Caco-2 (cell line): ENCODE data around the gene COX6B2. TPM values are rescaled to one million over a fixed set of nuclear protein-coding genes. Genes with fewer than 3 reads are reported as not detected.

Experiments used
- BruUV-seq: library from RNA; stranded (reverse); fragments of 400-500 nt; replicated peaks from 2 replicates; lab custom pipeline; 2021; lab: Mats Ljungman, UMichigan
- CTCF ChIA-PET: fragments of 300-600 bp; sonication (Branson Sonifier 250); formaldehyde crosslinking; loops from one replicate; lab custom pipeline; 2022; ENCODE audit warnings: antibody characterized with exemption; lab: Charles Lee
- POLR2A ChIA-PET: fragments of 300-600 bp; sonication (Branson Sonifier 250); formaldehyde crosslinking; loops from one replicate; lab custom pipeline; 2022; ENCODE audit warnings: antibody characterized with exemption; lab: Charles Lee
- DNase-seq, 2 experiments: peaks; one replicate each; pipeline versions ENCODE4 v3.0.0 to v3.0.0-alpha.2; 2020 to 2022
- H3K27me3 ChIP-seq: replicated peaks from 2 replicates; pipeline ENCODE4 v1.6.0; 2011; ENCODE audit warnings: low read length; ENCODE audit not compliant: control insufficient read depth, insufficient read depth
- H3K36me3 ChIP-seq: 2 replicates; pipeline ENCODE4 v1.5.1; 2011; ENCODE audit warnings: low read length; ENCODE audit not compliant: control insufficient read depth, insufficient read depth
- H3K4me1 ChIP-seq: fragments of 250-450 bp; sonication (Bioruptor Pico); 2 replicates; pipeline ENCODE4 v1.5.1; 2020; ENCODE audit warnings: mild to moderate bottlenecking
- H3K4me3 ChIP-seq: 2 replicates; pipeline ENCODE4 v1.5.1; 2011; ENCODE audit warnings: low read depth, mild to moderate bottlenecking, control low read depth, low read length
- H3K9me3 ChIP-seq: fragments of 250-450 bp; sonication (Bioruptor Pico); 2 replicates; pipeline ENCODE4 v1.5.1; 2020; ENCODE audit warnings: mild to moderate bottlenecking, moderate library complexity
- H3K27ac Mint-ChIP-seq: one replicate; pipeline ENCODE4 v1.8.0; 2022; ENCODE audit warnings: mixed read lengths; ENCODE audit not compliant: unreplicated experiment
- H3K27me3 Mint-ChIP-seq: one replicate; pipeline ENCODE4 v1.8.0; 2022; ENCODE audit warnings: mixed read lengths; ENCODE audit not compliant: insufficient read depth, unreplicated experiment
- H3K36me3 Mint-ChIP-seq: one replicate; pipeline ENCODE4 v1.8.0; 2022; ENCODE audit warnings: mild to moderate bottlenecking, mixed read lengths; ENCODE audit not compliant: insufficient read depth, unreplicated experiment
- H3K4me1 Mint-ChIP-seq: one replicate; pipeline ENCODE4 v1.8.0; 2022; ENCODE audit warnings: low read depth, mixed read lengths; ENCODE audit not compliant: unreplicated experiment
- H3K4me3 Mint-ChIP-seq: one replicate; pipeline ENCODE4 v1.8.0; 2022; ENCODE audit warnings: mild to moderate bottlenecking, moderate library complexity, mixed read lengths; ENCODE audit not compliant: unreplicated experiment
- H3K9me3 Mint-ChIP-seq: one replicate; pipeline ENCODE4 v1.8.0; 2022; ENCODE audit warnings: mixed read lengths; ENCODE audit not compliant: unreplicated experiment
- CTCF ChIP-seq, 2 experiments: fragments of 200-600 bp in 1 of 2; IDR thresholded peaks; 1 replicate in 1 of 2; 2 replicates in 1 of 2; pipeline versions ENCODE4 v1.5.1 to v1.8.0; 2011 to 2022; ENCODE audit warnings: antibody characterized with exemption in 1 of 2, control low read depth in 1 of 2, inconsistent platforms in 1 of 2, low read depth in 1 of 2, low read length in 1 of 2, mild to moderate bottlenecking in 1 of 2, moderate library complexity in 1 of 2; ENCODE audit not compliant: insufficient read depth in 1 of 2, severe bottlenecking in 1 of 2, unreplicated experiment in 1 of 2
- intact Hi-C: fragments of 100-400 bp; cut with micrococcal nuclease; formaldehyde crosslinking; loops from one replicate; pipeline ENCODE4 v1.10.0; 2022; ENCODE audit not compliant: unreplicated experiment
- total RNA-seq: library from RNA; stranded (reverse); gene quantifications from 2 replicates; pipeline ENCODE4 v1.2.3, GENCODE V29; 2022

The COX6B2 gene
- total RNA-seq, 1 experiment from 2014 or later: 0.27 TPM

- H3K9me3 ChIP-seq: no peaks in the 10 kb centered on the region
- H3K36me3 ChIP-seq: peaks cover 6% of the 10 kb centered on the region
- intact Hi-C loops: loop anchor here (1.0 kb wide), 1 partner anchor 38 kb away; the partner anchor contains the start of gene KMT5C
- H3K4me1 Mint-ChIP-seq: no peaks in the 10 kb centered on the region
- no peaks in the 10 kb centered on the region for H3K27me3 Mint-ChIP-seq
- H3K4me1 ChIP-seq: 0 out of 2 replicates have a peak, but pooled peaks cover 3% of the 10 kb centered on the region
- peak; percentile 89 to 99 for TF ChIP-seq CTCF (IDR thresholded peaks at IDR 0.05; ENCODE audit: insufficient read depth in 1 of 2, low read depth in 1 of 2, low read length in 1 of 2, severe bottlenecking in 1 of 2, unreplicated experiment in 1 of 2)
- no peaks in the 10 kb centered on the region for H3K27me3 ChIP-seq
- H3K4me3 Mint-ChIP-seq: peak overlapping the region; percentile 58
- BruUV-seq: no TSS peak
- no peak overlapping the region for H3K27ac Mint-ChIP-seq
- no peaks in the 10 kb centered on the region for H3K9me3 Mint-ChIP-seq
- peak; percentile 83 to 91 for DNase-seq
- ChIA-PET POLR2A (interaction anchor here (0.6 to 1.2 kb wide), 2 partner anchors 106 to 323 kb away, joined by 4 read pairs; partner anchors contain the start of genes UBE2S and ZNF784), CTCF (interaction anchor here (0.6 to 2.4 kb wide), 12 partner anchors 12 to 137 kb away, joined by 3 to 30 read pairs (median 4); partner anchors contain the start of genes HSPBP1, KMT5C, PPP6R1 and TMEM238)
- peak overlapping the region; percentile 9; the same call in 1 of the 2 replicates for H3K4me3 ChIP-seq
- peaks cover 35% of the 10 kb centered on the region for H3K36me3 Mint-ChIP-seq
Measured at GRCh38 chr19:55301459-55302317, 52.8 kb downstream of the COX6B2 start.

- Mint-ChIP-seq H3K27me3 (no peaks in the 10 kb centered on the region), H3K4me3 (peak overlapping the region; percentile 58), H3K9me3 (no peaks in the 10 kb centered on the region), H3K27ac (no peak overlapping the region), H3K4me1 (no peaks in the 10 kb centered on the region), H3K36me3 (peaks cover 34% of the 10 kb centered on the region)
- H3K4me3 ChIP-seq: no peak overlapping the region
- intact Hi-C loops: loop anchor here (1.0 kb wide), 1 partner anchor 38 kb away; the partner anchor contains the start of gene KMT5C
- BruUV-seq: no TSS peak
- POLR2A ChIA-PET: interaction anchor here (1.2 kb wide), 1 partner anchor 107 kb away, joined by 4 read pairs; the partner anchor contains the start of gene UBE2S
- CTCF ChIA-PET: interaction anchor here (0.6 to 2.4 kb wide), 13 partner anchors 13 to 137 kb away, joined by 3 to 30 read pairs (median 4); partner anchors contain the start of genes HSPBP1, KMT5C, PPP6R1 and TMEM238
- H3K36me3 ChIP-seq: peaks cover 5% of the 10 kb centered on the region
- no peaks in the 10 kb centered on the region for H3K9me3 ChIP-seq
- no peaks in the 10 kb centered on the region for H3K27me3 ChIP-seq
- H3K4me1 ChIP-seq: 0 out of 2 replicates have a peak, but pooled peaks cover 3% of the 10 kb centered on the region
- no peak for TF ChIP-seq CTCF (IDR thresholded peaks at IDR 0.05; ENCODE audit: insufficient read depth in 1 of 2, low read depth in 1 of 2, low read length in 1 of 2, severe bottlenecking in 1 of 2, unreplicated experiment in 1 of 2)
- no peak for DNase-seq
Measured at GRCh38 chr19:55300886-55301458, 53.5 kb downstream of the COX6B2 start.

DNA sequence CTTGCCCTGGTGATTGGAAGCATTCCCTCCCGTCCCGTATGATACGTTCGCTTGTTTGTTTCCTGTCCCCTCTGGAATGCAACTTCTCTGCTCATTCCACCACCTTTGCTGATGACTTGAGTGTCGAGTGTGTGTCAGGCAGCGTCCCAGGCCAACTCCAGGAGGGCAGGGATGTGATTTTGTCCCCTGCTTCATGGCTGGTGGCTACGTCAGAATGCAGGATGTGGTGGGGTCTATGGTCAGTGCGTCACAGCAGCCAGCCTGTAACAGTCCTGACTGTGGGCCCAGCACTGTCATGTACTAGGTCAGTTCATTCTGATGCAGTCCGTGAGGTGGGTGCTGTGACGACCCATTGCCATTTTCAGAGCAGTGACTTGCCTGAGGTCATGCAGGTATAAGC lies 54.5 kb downstream of the COX6B2 start:
- no peak for DNase-seq
- Mint-ChIP-seq H3K4me3 (no peak overlapping the region), H3K9me3 (no peaks in the 10 kb centered on the region), H3K27me3 (no peaks in the 10 kb centered on the region), H3K36me3 (peaks cover 33% of the 10 kb centered on the region), H3K27ac (no peak overlapping the region), H3K4me1 (no peaks in the 10 kb centered on the region)
- POLR2A ChIA-PET: no interaction called here
- intact Hi-C loops: no loop called here
- no peak for TF ChIP-seq CTCF (IDR thresholded peaks at IDR 0.05; ENCODE audit: insufficient read depth in 1 of 2, low read depth in 1 of 2, low read length in 1 of 2, severe bottlenecking in 1 of 2, unreplicated experiment in 1 of 2)
- CTCF ChIA-PET: no interaction called here
- Histone ChIP-seq H3K4me1 (0 out of 2 replicates have a peak, but pooled peaks cover 3% of the 10 kb centered on the region), H3K4me3 (no peak overlapping the region), H3K36me3 (peaks cover 2% of the 10 kb centered on the region), H3K9me3 (no peaks in the 10 kb centered on the region), H3K27me3 (no peaks in the 10 kb centered on the region)
- no TSS peak for BruUV-seq
